Loucy (cell line): ENCODE results near the gene ZNF791.

ENCODE experiments used
- H2AFZ ChIP-seq: fragments of 200-600 bp; sonication (generic); 2 replicates; pipeline ENCODE4 v1.6.0; 2016; ENCODE audit warnings: antibody characterized with exemption, mild to moderate bottlenecking, low read length, moderate library complexity
- H3F3A ChIP-seq: fragments of 200-600 bp; 2 replicates; pipeline ENCODE4 v1.6.0; 2016; ENCODE audit warnings: antibody characterized with exemption, low read depth, mild to moderate bottlenecking
- H3K27me3 ChIP-seq: fragments of 200-600 bp; sonication (generic); 2 replicates; pipeline ENCODE4 v1.6.1; 2014; ENCODE audit warnings: low read length, mild to moderate bottlenecking; ENCODE audit not compliant: insufficient read depth, poor library complexity, severe bottlenecking
- H3K36me3 ChIP-seq: fragments of 200-600 bp; sonication (generic); 2 replicates; pipeline ENCODE4 v1.6.1; 2016; ENCODE audit warnings: low read length; ENCODE audit not compliant: insufficient read depth
- H3K4me1 ChIP-seq: fragments of 200-600 bp; sonication (generic); 2 replicates; pipeline ENCODE4 v1.5.1; 2014; ENCODE audit warnings: low read length, mild to moderate bottlenecking; ENCODE audit not compliant: insufficient read depth, poor library complexity, severe bottlenecking
- H3K4me2 ChIP-seq: fragments of 200-600 bp; sonication (generic); 2 replicates; pipeline ENCODE4 v1.6.0; 2014; ENCODE audit warnings: antibody characterized with exemption, low read length, low read depth, mild to moderate bottlenecking; ENCODE audit not compliant: poor library complexity, severe bottlenecking
- H3K4me3 ChIP-seq: fragments of 200-600 bp; sonication (generic); 2 replicates; pipeline ENCODE4 v1.5.1; 2014; ENCODE audit warnings: low read length, mild to moderate bottlenecking, mixed read lengths; ENCODE audit not compliant: poor library complexity, severe bottlenecking
- H3K79me2 ChIP-seq: fragments of 200-600 bp; sonication (generic); 2 replicates; pipeline ENCODE4 v1.6.1; 2014; ENCODE audit warnings: low read length; ENCODE audit not compliant: insufficient read depth
- H3K9ac ChIP-seq: fragments of 200-600 bp; sonication (generic); 2 replicates; pipeline ENCODE4 v1.6.0; 2014; ENCODE audit warnings: mild to moderate bottlenecking, low read depth, low read length, moderate library complexity; ENCODE audit not compliant: poor library complexity, severe bottlenecking
- H3K9me2 ChIP-seq: fragments of 200-600 bp; sonication (generic); replicated peaks from 2 replicates; pipeline ENCODE4 v1.6.1; 2016; ENCODE audit warnings: low read depth, low read length, mixed read lengths
- H3K9me3 ChIP-seq: fragments of 200-600 bp; sonication (generic); 2 replicates; pipeline ENCODE4 v1.6.1; 2014; ENCODE audit warnings: mild to moderate bottlenecking, antibody characterized with exemption, low read length, low read depth; ENCODE audit not compliant: insufficient read depth
- H4K20me1 ChIP-seq: fragments of 200-600 bp; sonication (generic); 2 replicates; pipeline ENCODE4 v1.6.0; 2014; ENCODE audit warnings: antibody characterized with exemption, low read length, mild to moderate bottlenecking; ENCODE audit not compliant: insufficient read depth, poor library complexity, severe bottlenecking
- EZH2phosphoT487 ChIP-seq: fragments of 200-600 bp; IDR thresholded peaks from 2 replicates; pipeline ENCODE4 v1.6.1; 2018; ENCODE audit warnings: antibody characterized with exemption, mild to moderate bottlenecking, moderate library complexity, borderline replicate concordance
- TF ChIP-seq, protein P1 (sequence below): fragments of 200-600 bp; sonication (generic); conservative IDR thresholded peaks from 2 replicates; pipeline ENCODE4 v1.5.1; 2014; ENCODE audit warnings: mild to moderate bottlenecking, antibody characterized with exemption, low read length

ZNF791 gene

DNA sequence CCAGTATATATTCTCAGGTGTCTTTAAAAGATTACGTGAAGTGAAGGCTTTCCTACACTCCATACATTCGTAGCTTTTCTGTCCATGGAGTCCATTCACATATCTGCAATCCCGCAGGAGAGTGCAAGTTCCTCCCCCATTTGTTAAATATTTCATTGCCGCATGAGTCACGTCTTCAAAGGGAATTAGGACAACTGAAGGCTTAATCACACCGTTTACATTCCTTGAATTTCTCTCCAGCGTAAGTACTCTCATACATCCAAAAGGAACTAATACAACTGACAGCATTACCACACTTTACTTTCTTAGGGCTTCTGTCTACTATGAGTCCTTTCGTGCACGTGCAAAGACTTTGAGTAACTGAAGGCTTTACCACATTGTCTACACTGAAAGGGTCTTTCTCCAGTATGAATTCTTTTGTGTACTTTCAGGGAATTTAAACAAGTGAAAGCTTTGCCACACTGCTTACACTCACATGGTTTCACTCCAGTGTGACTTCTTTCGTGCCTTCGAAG, 30.5 kb upstream of the ZNF791 start:
- H3K27me3 ChIP-seq: no peaks in the 10 kb centered on the region
- no peaks in the 10 kb centered on the region for H3K4me1 ChIP-seq
- no peak overlapping the region for H3K9ac ChIP-seq
- H3K4me2 ChIP-seq: no peak overlapping the region
- no peaks in the 10 kb centered on the region for H3K9me2 ChIP-seq
- TF ChIP-seq EZH2phosphoT487: no peak
- TF ChIP-seq, protein P1, sequence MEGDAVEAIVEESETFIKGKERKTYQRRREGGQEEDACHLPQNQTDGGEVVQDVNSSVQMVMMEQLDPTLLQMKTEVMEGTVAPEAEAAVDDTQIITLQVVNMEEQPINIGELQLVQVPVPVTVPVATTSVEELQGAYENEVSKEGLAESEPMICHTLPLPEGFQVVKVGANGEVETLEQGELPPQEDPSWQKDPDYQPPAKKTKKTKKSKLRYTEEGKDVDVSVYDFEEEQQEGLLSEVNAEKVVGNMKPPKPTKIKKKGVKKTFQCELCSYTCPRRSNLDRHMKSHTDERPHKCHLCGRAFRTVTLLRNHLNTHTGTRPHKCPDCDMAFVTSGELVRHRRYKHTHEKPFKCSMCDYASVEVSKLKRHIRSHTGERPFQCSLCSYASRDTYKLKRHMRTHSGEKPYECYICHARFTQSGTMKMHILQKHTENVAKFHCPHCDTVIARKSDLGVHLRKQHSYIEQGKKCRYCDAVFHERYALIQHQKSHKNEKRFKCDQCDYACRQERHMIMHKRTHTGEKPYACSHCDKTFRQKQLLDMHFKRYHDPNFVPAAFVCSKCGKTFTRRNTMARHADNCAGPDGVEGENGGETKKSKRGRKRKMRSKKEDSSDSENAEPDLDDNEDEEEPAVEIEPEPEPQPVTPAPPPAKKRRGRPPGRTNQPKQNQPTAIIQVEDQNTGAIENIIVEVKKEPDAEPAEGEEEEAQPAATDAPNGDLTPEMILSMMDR: no peak
- H2AFZ ChIP-seq: no peak overlapping the region
- H4K20me1 ChIP-seq: no peaks in the 10 kb centered on the region
- peaks cover 44% of the 10 kb centered on the region for H3K36me3 ChIP-seq
- no peaks in the 10 kb centered on the region for H3F3A ChIP-seq
- no peak overlapping the region for H3K4me3 ChIP-seq
- H3K79me2 ChIP-seq: no peaks in the 10 kb centered on the region
- no peaks in the 10 kb centered on the region for H3K9me3 ChIP-seq

DNA sequence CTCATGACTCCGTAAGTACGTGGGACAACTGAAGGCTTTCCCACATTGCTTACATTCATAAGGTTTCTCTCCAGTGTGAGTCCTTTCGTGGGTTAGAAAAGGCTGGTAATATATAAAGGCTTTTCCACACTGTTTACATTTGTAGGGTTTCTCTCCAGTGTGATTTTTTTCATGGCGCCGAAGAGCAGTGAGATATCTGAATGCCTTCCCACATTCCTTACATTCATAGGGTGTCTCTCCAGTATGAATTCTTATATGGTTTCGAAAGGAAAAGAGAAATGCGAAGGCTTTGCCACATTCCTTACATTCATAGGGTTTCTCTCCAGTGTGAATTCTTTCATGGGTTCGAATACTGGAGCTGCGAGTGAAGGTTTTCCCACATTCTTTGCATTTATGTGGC, 29.6 kb upstream of the ZNF791 start:
- no peak overlapping the region for H2AFZ ChIP-seq
- H3K4me1 ChIP-seq: no peaks in the 10 kb centered on the region
- no peaks in the 10 kb centered on the region for H4K20me1 ChIP-seq
- H3K9me2 ChIP-seq: no peaks in the 10 kb centered on the region
- H3K4me2 ChIP-seq: no peak overlapping the region
- TF ChIP-seq, protein P1: no peak
- TF ChIP-seq EZH2phosphoT487: no peak
- H3K36me3 ChIP-seq: peaks cover 44% of the 10 kb centered on the region
- H3K4me3 ChIP-seq: no peak overlapping the region
- H3K9ac ChIP-seq: no peak overlapping the region
- H3K79me2 ChIP-seq: no peaks in the 10 kb centered on the region
- H3K27me3 ChIP-seq: no peaks in the 10 kb centered on the region
- no peaks in the 10 kb centered on the region for H3F3A ChIP-seq
- no peaks in the 10 kb centered on the region for H3K9me3 ChIP-seq

DNA sequence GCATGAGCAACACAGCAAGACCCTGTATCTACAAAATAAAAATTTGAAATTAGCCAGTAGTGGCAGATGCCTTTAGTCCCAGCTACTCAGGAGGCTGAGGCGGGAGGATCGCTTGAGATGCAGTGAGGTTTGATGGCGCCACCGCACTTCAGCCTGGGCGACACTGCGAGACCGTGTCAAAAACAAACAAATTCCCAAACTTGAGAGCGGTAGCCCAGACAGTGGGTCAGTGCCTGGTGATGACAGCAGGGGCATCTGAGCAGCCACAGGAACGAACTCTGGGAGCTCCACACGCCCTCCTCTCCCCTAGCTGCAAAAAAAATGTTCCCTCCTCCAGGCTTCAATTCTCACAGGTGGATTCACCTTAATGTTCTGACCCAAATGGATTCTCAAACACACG, 14.2 kb upstream of the ZNF791 start:
- Histone ChIP-seq H3K4me1 (no peaks in the 10 kb centered on the region), H3F3A (no peaks in the 10 kb centered on the region), H3K9ac (no peak overlapping the region), H3K4me2 (no peak overlapping the region), H3K36me3 (peaks cover 4% of the 10 kb centered on the region; the same call in 1 of the 2 replicates), H3K9me2 (no peaks in the 10 kb centered on the region), H3K9me3 (no peaks in the 10 kb centered on the region), H3K27me3 (no peaks in the 10 kb centered on the region), H2AFZ (no peak overlapping the region), H3K4me3 (no peak overlapping the region), H4K20me1 (no peaks in the 10 kb centered on the region), H3K79me2 (no peaks in the 10 kb centered on the region)
- TF ChIP-seq, protein P1: no peak
- TF ChIP-seq EZH2phosphoT487: no peak
